ENCODE results near the gene MYB. TPM values are rescaled to one million over a fixed set of nuclear protein-coding genes. Genes with fewer than 3 reads are reported as not detected.

Gene MYB
- total and polyA plus RNA-seq, 2 donors from 2014 or later = 1.3 TPM; not detected in 1

DNA sequence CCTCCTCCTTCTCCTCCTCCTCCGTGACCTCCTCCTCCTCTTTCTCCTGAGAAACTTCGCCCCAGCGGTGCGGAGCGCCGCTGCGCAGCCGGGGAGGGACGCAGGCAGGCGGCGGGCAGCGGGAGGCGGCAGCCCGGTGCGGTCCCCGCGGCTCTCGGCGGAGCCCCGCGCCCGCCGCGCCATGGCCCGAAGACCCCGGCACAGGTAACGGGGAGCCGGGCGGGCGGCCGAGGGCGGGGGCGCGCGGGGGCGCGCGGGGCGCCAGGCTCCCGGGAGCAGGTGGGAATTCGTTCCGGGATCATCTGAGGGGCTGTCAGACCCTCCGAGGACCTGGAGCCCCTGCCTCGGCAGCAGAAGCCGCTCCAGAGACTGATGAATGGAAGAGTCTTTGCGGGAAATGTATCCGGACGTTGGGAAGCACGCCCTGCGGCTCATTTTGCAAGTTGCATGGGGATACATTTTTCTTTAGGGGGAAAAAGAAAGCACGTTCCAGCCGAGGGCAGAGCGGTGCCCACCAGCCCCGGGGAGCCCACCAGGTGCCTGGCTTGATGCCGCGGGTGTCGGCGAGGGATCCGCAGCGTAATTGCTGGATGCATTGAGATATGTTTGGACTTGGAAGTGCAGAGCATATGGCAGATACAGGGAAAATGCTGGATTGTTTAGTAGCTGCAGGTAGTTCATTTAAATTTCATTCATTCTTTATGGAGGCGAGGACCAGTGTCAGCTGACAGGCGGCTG is 394 bp downstream of the MYB start:
- H3K27me3 ChIP-seq (ENCODE audit: control insufficient read depth, insufficient read depth, low read length) = peaks cover 5% of the 10 kb centered on the region
- H3K36me3 ChIP-seq (ENCODE audit: control insufficient read depth in 2 of 3, insufficient read depth in 3 of 3, low read length in 3 of 3) = no peaks in the 10 kb centered on the region
- peak overlapping the region in 1 of 3 donors; percentile 39 for H3K9ac ChIP-seq (ENCODE audit: low read length in 3 of 3)
- H3K4me3 ChIP-seq (ENCODE audit: low read length in 3 of 3) = peak overlapping the region; percentile 52 to 66 (median 63)
- H3K9me3 ChIP-seq (ENCODE audit: control insufficient read depth in 2 of 3, insufficient read depth in 1 of 3, low read length in 3 of 3) = no peaks in the 10 kb centered on the region
- no peak overlapping the region for H3K27ac ChIP-seq (ENCODE audit: low read depth in 2 of 2, low read length in 2 of 2)
- intact Hi-C loops (cut with DNase I) = no loop called here
- FAIRE-seq = no peak
- TF ChIP-seq, protein P1, sequence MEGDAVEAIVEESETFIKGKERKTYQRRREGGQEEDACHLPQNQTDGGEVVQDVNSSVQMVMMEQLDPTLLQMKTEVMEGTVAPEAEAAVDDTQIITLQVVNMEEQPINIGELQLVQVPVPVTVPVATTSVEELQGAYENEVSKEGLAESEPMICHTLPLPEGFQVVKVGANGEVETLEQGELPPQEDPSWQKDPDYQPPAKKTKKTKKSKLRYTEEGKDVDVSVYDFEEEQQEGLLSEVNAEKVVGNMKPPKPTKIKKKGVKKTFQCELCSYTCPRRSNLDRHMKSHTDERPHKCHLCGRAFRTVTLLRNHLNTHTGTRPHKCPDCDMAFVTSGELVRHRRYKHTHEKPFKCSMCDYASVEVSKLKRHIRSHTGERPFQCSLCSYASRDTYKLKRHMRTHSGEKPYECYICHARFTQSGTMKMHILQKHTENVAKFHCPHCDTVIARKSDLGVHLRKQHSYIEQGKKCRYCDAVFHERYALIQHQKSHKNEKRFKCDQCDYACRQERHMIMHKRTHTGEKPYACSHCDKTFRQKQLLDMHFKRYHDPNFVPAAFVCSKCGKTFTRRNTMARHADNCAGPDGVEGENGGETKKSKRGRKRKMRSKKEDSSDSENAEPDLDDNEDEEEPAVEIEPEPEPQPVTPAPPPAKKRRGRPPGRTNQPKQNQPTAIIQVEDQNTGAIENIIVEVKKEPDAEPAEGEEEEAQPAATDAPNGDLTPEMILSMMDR (IDR thresholded peaks at IDR 0.05; ENCODE audit: borderline replicate concordance, extremely low read depth, insufficient read depth) = no peak
- peak in 4 of 5 donors; percentile 33 to 58 (median 42) for DNase-seq
- H3K4me1 ChIP-seq (ENCODE audit: control insufficient read depth in 2 of 3, insufficient read depth in 2 of 3, low read depth in 1 of 3, low read length in 3 of 3) = peaks cover 0 to 14% (median 8%) of the 10 kb centered on the region in 3 donors

DNA sequence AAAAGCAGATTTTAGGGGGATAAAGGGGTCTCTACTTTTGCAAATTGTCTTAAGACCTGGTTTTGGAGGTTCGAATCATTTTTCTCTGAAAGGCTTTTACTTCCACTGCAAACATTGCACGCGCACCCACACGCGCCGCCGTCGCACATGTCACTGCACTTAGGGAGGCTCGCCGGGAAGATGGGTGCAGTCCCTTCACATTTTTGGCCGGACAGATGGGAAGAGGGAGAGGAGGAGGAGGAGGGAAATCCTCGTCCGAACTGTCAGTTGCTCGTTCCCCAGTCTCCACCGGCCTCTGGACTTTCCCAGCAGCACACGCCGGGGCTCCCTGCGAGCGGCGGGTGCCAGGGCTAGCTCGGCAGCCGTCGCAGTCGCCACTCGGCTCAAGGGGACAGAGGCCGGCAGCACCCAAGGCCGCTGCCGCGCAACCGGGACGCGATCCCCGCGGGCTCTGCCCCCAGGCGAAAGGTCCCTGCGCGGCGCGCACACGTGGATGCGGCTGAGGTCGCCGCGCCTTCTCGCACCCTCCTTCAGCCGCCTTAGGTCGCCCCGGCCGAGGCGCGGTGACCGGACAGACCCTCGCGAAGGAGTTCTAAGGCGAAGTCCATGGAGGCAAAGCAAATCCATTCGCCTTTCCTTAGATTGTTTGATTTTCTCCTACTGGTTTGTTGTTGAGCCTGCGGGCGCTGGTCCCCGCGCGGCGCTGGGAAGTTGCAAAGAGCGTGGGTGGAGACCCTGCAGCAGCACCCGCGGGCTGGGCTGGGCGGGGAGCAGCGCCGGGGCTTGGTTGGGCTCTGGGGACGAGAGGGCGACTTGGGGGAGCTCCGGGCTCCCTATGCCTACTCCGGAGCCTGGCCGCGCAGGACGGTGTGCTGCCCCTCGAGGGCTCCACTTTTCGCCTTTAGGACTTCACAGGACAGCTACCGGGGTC is 1.2 kb downstream of the MYB start:
- TF ChIP-seq, protein P1 (IDR thresholded peaks at IDR 0.05; ENCODE audit: borderline replicate concordance, extremely low read depth, insufficient read depth) = no peak
- H3K9me3 ChIP-seq (ENCODE audit: control insufficient read depth in 2 of 3, insufficient read depth in 1 of 3, low read length in 3 of 3) = no peaks in the 10 kb centered on the region
- no peak overlapping the region for H3K27ac ChIP-seq (ENCODE audit: low read depth in 2 of 2, low read length in 2 of 2)
- H3K4me3 ChIP-seq (ENCODE audit: low read length in 3 of 3) = peak overlapping the region; percentile 52 to 66 (median 54)
- H3K4me1 ChIP-seq (ENCODE audit: control insufficient read depth in 2 of 3, insufficient read depth in 2 of 3, low read depth in 1 of 3, low read length in 3 of 3) = peaks cover 0 to 14% (median 8%) of the 10 kb centered on the region in 3 donors
- intact Hi-C loops (cut with DNase I) = no loop called here
- no peaks in the 10 kb centered on the region for H3K36me3 ChIP-seq (ENCODE audit: control insufficient read depth in 2 of 3, insufficient read depth in 3 of 3, low read length in 3 of 3)
- peak in 4 of 5 donors; percentile 23 to 65 (median 29) for DNase-seq
- no peak overlapping the region for H3K9ac ChIP-seq (ENCODE audit: low read length in 3 of 3)
- FAIRE-seq = no peak
- H3K27me3 ChIP-seq (ENCODE audit: control insufficient read depth, insufficient read depth, low read length) = peaks cover 5% of the 10 kb centered on the region

GRCh38 chr6:135183002-135183531 is 2.0 kb downstream of the MYB start:
- no peak overlapping the region for H3K27ac ChIP-seq (ENCODE audit: low read depth in 2 of 2, low read length in 2 of 2)
- intact Hi-C loops (cut with DNase I) = no loop called here
- H3K9me3 ChIP-seq (ENCODE audit: control insufficient read depth in 2 of 3, insufficient read depth in 1 of 3, low read length in 3 of 3) = no peaks in the 10 kb centered on the region
- H3K4me1 ChIP-seq (ENCODE audit: control insufficient read depth in 2 of 3, insufficient read depth in 2 of 3, low read depth in 1 of 3, low read length in 3 of 3) = peaks cover 0 to 14% (median 8%) of the 10 kb centered on the region in 3 donors
- peaks cover 5% of the 10 kb centered on the region for H3K27me3 ChIP-seq (ENCODE audit: control insufficient read depth, insufficient read depth, low read length)
- FAIRE-seq (no peak), DNase-seq (peak in 4 of 5 donors; percentile 13 to 80 (median 31))
- H3K9ac ChIP-seq (ENCODE audit: low read length in 3 of 3) = peak overlapping the region in 1 of 3 donors; percentile 28
- TF ChIP-seq, protein P1 (IDR thresholded peaks at IDR 0.05; ENCODE audit: borderline replicate concordance, extremely low read depth, insufficient read depth) = no peak
- peak overlapping the region; percentile 54 to 66 (median 57) for H3K4me3 ChIP-seq (ENCODE audit: low read length in 3 of 3)
- H3K36me3 ChIP-seq (ENCODE audit: control insufficient read depth in 2 of 3, insufficient read depth in 3 of 3, low read length in 3 of 3) = no peaks in the 10 kb centered on the region
